Tibial nerve (tissue), 4 donors: ENCODE results near the gene SMC3. TPM values are rescaled to one million over a fixed set of nuclear protein-coding genes. Genes with fewer than 3 reads are reported as not detected.
A peak's percentile ranks its signal among the peaks of the same experiment; 100 is the strongest.

Experiments used
- DNase-seq, 2 donors: peaks; one replicate each; pipeline ENCODE4 v3.0.0-alpha.2; 2019; ENCODE audit warnings: low spot score in 2 of 2
- H3K27ac ChIP-seq, 4 donors: fragments of 200-600 bp; sonication (generic) in 3 of 4; one replicate each; pipeline ENCODE4 v1.5.1; 2017 to 2019; ENCODE audit warnings: mild to moderate bottlenecking in 1 of 4
- H3K27me3 ChIP-seq, 2 donors: fragments of 200-600 bp; sonication (generic) in 1 of 2; one replicate each; pipeline versions ENCODE4 v1.5.1 to v1.6.0; 2017 to 2019
- H3K36me3 ChIP-seq, 3 donors: fragments of 200-600 bp; sonication (generic); one replicate each; pipeline ENCODE4 v1.5.1; 2018 to 2019
- H3K4me1 ChIP-seq, 4 donors: fragments of 200-600 bp; sonication (generic) in 3 of 4; one replicate each; pipeline ENCODE4 v1.5.1; 2017 to 2019
- H3K4me3 ChIP-seq, 4 donors: fragments of 200-600 bp; sonication (generic) in 3 of 4; one replicate each; pipeline ENCODE4 v1.5.1; 2017 to 2019; ENCODE audit warnings: mild to moderate bottlenecking in 1 of 4, moderate library complexity in 1 of 4
- H3K9me3 ChIP-seq, 4 donors: fragments of 200-600 bp; sonication (generic) in 3 of 4; one replicate each; pipeline ENCODE4 v1.5.1; 2017 to 2019
- EP300 ChIP-seq, 2 donors: sonication (generic); formaldehyde crosslinking; IDR thresholded peaks; one replicate each; pipeline ENCODE4 v1.6.1; 2017; ENCODE audit warnings: antibody characterized with exemption in 2 of 2, mild to moderate bottlenecking in 1 of 2
- POLR2A ChIP-seq, 2 donors: fragments of 450-650 bp; IDR thresholded peaks; one replicate each; pipeline ENCODE4 v1.6.1; 2017; ENCODE audit warnings: antibody characterized with exemption in 2 of 2, mild to moderate bottlenecking in 2 of 2, moderate library complexity in 2 of 2
- WGBS, 2 donors: methylation state at CpG; one replicate each; pipeline ENCODE4 v1.1.5; 2018; 5-methylcytosine and 5-hydroxymethylcytosine counted together
- total RNA-seq, 4 donors: library from RNA; depleted of rRNA; stranded (reverse); fragments of >200 nt; gene quantifications; one replicate each; pipeline ENCODE4 v1.1.0, GENCODE V29; 2016
- TF ChIP-seq, protein P1 (sequence below), 5 experiments: fragments of 200-600 bp in 3 of 5; fragments of 450-650 bp in 2 of 5; sonication (generic) in 3 of 5; IDR thresholded peaks; one replicate each; pipeline ENCODE4 v1.5.1; 2016 to 2019; ENCODE audit warnings: antibody characterized with exemption in 5 of 5, mild to moderate bottlenecking in 3 of 5, moderate library complexity in 2 of 5

The SMC3 gene
- total RNA-seq, 4 donors from 2014 or later = 31.0 to 41.4 (median 33.4) TPM

DNA sequence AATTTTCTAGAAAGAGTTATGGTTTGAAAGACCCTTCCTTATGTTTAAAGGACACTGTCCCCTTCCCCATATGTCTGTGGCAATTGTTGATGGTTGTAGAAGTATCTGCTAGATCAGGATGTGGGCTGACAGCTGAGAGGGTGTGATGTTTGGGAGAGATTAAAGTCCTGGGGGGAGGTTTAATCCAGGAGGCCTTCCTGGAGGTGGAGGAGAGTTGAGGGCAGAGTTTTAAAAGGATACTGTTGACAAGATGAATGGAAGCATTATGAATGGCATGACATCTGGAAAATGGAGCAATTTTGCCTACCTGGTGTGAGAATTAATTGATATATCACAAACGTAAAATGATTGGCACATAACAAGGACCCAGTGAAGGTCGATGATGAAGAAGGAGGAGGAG, 32.9 kb upstream of the SMC3 start:
- no peak overlapping the region for H3K4me3 ChIP-seq
- peaks cover 0 to 11% (median 5%) of the 10 kb centered on the region in 4 donors for H3K4me1 ChIP-seq
- DNase-seq = no peak
- 69 to 75% methylated on average over 2 of the region's 2 CpGs for WGBS, 2 donors
- H3K9me3 ChIP-seq = no peaks in the 10 kb centered on the region
- TF ChIP-seq, protein P1, sequence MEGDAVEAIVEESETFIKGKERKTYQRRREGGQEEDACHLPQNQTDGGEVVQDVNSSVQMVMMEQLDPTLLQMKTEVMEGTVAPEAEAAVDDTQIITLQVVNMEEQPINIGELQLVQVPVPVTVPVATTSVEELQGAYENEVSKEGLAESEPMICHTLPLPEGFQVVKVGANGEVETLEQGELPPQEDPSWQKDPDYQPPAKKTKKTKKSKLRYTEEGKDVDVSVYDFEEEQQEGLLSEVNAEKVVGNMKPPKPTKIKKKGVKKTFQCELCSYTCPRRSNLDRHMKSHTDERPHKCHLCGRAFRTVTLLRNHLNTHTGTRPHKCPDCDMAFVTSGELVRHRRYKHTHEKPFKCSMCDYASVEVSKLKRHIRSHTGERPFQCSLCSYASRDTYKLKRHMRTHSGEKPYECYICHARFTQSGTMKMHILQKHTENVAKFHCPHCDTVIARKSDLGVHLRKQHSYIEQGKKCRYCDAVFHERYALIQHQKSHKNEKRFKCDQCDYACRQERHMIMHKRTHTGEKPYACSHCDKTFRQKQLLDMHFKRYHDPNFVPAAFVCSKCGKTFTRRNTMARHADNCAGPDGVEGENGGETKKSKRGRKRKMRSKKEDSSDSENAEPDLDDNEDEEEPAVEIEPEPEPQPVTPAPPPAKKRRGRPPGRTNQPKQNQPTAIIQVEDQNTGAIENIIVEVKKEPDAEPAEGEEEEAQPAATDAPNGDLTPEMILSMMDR (IDR thresholded peaks at IDR 0.05) = no peak
- no peak for TF ChIP-seq POLR2A (IDR thresholded peaks at IDR 0.05)
- TF ChIP-seq EP300 (IDR thresholded peaks at IDR 0.05) = no peak
- no peak overlapping the region for H3K27ac ChIP-seq
- H3K27me3 ChIP-seq = peaks cover 0 to 18% of the 10 kb centered on the region in 2 donors
- no peaks in the 10 kb centered on the region for H3K36me3 ChIP-seq

DNA sequence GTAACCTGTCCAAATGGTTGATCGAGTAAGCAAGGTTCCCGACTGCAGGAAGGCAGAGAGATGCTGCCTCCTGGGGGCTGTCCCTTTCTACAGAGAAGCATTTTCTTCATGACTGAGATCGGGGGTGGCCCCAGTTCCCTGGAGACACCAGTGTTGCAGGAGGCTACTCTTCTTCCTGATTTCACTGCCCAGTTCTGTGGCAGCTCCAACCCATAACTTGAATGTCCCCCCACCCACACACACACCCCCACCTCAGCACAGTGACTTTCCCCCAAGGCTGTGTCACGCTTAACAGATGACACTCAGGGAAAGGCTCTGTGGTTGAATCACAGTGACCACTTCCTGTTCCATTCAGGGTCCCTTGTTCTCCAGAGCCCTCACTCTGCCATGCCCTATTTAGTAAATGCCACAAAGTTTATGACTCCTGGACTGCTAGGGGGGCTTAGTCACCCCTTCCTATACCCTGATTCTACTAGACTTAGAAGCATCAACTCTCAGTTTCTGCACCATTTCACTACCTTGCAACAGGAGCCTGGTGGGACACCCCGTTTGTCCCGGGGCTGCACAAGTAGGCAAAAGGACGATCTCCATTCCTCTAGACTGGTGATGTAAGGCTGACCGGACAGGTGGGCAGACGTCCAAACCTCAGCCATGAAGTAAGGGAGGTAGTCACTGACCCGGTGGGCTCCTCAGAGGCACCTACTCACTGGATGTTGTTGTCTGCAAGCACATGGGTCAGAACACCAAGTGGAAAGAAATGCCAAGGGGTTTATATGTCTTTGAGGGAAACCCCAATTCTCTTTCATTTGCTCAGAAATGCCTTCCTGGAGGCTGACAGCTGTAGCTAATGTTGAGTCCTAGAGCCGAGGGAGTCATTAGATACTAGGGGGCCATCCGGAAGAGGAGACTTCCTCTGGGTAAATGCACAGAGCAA, 31.3 kb upstream of the SMC3 start:
- DNase-seq = no peak
- H3K4me1 ChIP-seq = no peaks in the 10 kb centered on the region
- 55 to 61% methylated on average over 12 of the region's 12 CpGs for WGBS, 2 donors
- no peak overlapping the region for H3K4me3 ChIP-seq
- H3K36me3 ChIP-seq = no peaks in the 10 kb centered on the region
- no peaks in the 10 kb centered on the region for H3K9me3 ChIP-seq
- peaks cover 0 to 4% of the 10 kb centered on the region in 2 donors for H3K27me3 ChIP-seq
- no peak overlapping the region for H3K27ac ChIP-seq
- TF ChIP-seq EP300 (IDR thresholded peaks at IDR 0.05) = no peak
- TF ChIP-seq, protein P1 (IDR thresholded peaks at IDR 0.05) = peak in 1 of 5 experiments; percentile 17

DNA sequence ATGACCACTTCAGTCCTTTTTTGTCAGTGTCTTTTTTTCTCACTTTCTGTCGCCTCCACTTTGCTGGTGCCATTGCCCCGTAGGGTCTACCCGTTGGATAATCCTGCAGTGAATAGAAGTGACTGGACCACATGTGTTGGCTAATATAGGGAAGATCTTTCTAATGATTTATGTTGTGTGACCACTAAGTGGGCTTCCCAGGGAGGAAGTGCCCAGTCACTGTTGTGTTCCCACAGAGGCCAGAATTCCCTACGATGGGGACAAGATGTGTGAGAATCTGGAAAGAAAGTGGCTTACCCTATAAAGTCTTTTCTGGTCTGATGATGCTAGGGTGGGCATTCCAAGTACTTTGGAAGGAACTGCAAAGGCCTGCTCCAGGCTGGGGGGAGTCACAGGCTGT, 28.4 kb upstream of the SMC3 start:
- H3K36me3 ChIP-seq = no peaks in the 10 kb centered on the region
- H3K4me1 ChIP-seq = no peaks in the 10 kb centered on the region
- DNase-seq = no peak
- 85 to 89% methylated on average over 4 of the region's 4 CpGs for WGBS, 2 donors
- TF ChIP-seq EP300 (IDR thresholded peaks at IDR 0.05) (no peak), POLR2A (IDR thresholded peaks at IDR 0.05) (no peak)
- TF ChIP-seq, protein P1 (IDR thresholded peaks at IDR 0.05) = no peak
- no peak overlapping the region for H3K27ac ChIP-seq
- no peaks in the 10 kb centered on the region for H3K9me3 ChIP-seq
- H3K27me3 ChIP-seq = no peaks in the 10 kb centered on the region
- H3K4me3 ChIP-seq = no peak overlapping the region

DNA sequence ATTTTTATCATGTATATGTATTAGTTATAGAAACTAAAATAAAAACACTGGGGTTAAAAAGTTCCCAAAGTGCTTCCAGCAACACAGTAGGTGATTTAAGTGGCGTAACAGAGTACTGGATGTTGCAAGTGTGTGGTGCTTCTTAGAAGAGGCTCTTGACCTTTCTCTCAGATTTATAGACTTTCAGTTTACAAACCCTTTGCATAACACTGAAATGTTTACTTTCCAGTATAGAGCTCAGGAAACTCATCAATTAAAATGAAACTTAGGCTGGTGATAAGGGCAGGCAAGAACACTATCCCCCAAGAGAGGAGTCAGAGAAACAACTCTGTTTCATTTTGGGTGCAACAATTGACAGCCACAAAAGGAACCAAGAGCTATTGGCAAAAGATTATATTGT, 27.5 kb upstream of the SMC3 start:
- Histone ChIP-seq H3K4me1 (no peaks in the 10 kb centered on the region), H3K36me3 (no peaks in the 10 kb centered on the region), H3K4me3 (no peak overlapping the region), H3K27ac (no peak overlapping the region), H3K9me3 (no peaks in the 10 kb centered on the region), H3K27me3 (no peaks in the 10 kb centered on the region)
- 37 to 44% methylated on average over 1 of the region's 1 CpG for WGBS, 2 donors
- DNase-seq = no peak
- no peak for TF ChIP-seq POLR2A (IDR thresholded peaks at IDR 0.05)
- no peak for TF ChIP-seq EP300 (IDR thresholded peaks at IDR 0.05)

DNA sequence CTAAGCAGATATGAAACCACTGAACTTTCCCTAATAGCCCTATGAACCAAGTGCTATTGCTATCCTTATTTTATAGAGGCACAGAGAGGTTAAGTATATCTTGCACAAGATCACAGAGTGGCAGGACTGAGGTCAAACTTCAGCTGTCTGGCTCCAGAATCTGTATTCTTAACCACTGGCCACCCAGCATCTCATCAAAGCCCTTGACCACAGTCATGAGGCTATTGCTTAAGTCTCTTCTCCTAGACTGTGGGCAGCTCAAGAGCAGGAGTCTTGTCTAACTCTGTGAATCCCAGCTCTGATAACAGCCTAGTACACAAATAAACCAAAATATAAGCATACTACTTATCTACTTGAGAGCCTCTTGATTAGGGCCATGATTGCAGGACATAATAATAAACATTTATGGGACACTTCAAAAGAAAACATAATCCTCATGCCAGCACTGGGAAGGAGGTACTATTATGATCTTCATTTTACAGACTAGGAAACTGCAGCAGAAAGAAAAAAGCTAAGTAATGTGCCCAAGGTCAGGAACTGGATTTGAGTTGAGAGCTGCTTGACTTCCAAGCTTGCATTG, 22.4 kb upstream of the SMC3 start:
- H3K4me3 ChIP-seq = no peak overlapping the region
- peaks cover 0 to 14% of the 10 kb centered on the region in 2 donors for H3K27me3 ChIP-seq
- no peak overlapping the region for H3K27ac ChIP-seq
- H3K36me3 ChIP-seq = no peaks in the 10 kb centered on the region
- H3K4me1 ChIP-seq = peaks cover 0 to 7% (median 0%) of the 10 kb centered on the region in 4 donors
- TF ChIP-seq EP300 (IDR thresholded peaks at IDR 0.05) (no peak), POLR2A (IDR thresholded peaks at IDR 0.05) (no peak)
- TF ChIP-seq, protein P1 (IDR thresholded peaks at IDR 0.05) = no peak
- no peaks in the 10 kb centered on the region for H3K9me3 ChIP-seq
- no peak for DNase-seq
